GM21423 (cell line): ENCODE results near the gene SEZ6.

Experiments
- ATAC-seq: cut with Tn5 transposase; IDR thresholded peaks from one replicate; pipeline ENCODE4 v1.9.1; 2021; ENCODE audit warnings: mild to moderate bottlenecking, moderate library complexity; ENCODE audit not compliant: unreplicated experiment

The SEZ6 gene

GRCh38 chr17:29003289-29003688, 2.5 kb downstream of the SEZ6 start:
- no peak for ATAC-seq

GRCh38 chr17:29002811-29003210, 3.0 kb downstream of the SEZ6 start:
- ATAC-seq, result no peak

- ATAC-seq, result no peak
Observed at GRCh38 chr17:29000973-29001372, 4.9 kb downstream of the SEZ6 start.

GRCh38 chr17:28999206-28999605, 6.6 kb downstream of the SEZ6 start:
- no peak for ATAC-seq

GRCh38 chr17:28997806-28998205, 8.0 kb downstream of the SEZ6 start:
- ATAC-seq, result no peak

GRCh38 chr17:28996554-28997096, 9.2 kb downstream of the SEZ6 start:
- no peak for ATAC-seq

GRCh38 chr17:28993645-28994426, 12.0 kb downstream of the SEZ6 start:
- ATAC-seq, result no peak

- no peak for ATAC-seq
Observed at GRCh38 chr17:28992625-28993600, 12.9 kb downstream of the SEZ6 start.

- no peak for ATAC-seq
Observed at GRCh38 chr17:28992185-28992584, 13.6 kb downstream of the SEZ6 start.

- no peak for ATAC-seq
Observed at GRCh38 chr17:28991779-28992178, 14.1 kb downstream of the SEZ6 start.

- ATAC-seq, result no peak
Observed at GRCh38 chr17:28989028-28989427, 16.8 kb downstream of the SEZ6 start.

GRCh38 chr17:28988475-28988874, 17.4 kb downstream of the SEZ6 start:
- ATAC-seq, result no peak

GRCh38 chr17:28986714-28987655, 18.8 kb downstream of the SEZ6 start:
- no peak for ATAC-seq

GRCh38 chr17:28985950-28986713, 19.7 kb downstream of the SEZ6 start:
- no peak for ATAC-seq

- ATAC-seq, result no peak
Observed at GRCh38 chr17:28983286-28984230, 22.3 kb downstream of the SEZ6 start.

GRCh38 chr17:28982131-28982793, 23.6 kb downstream of the SEZ6 start:
- ATAC-seq, result peak; percentile 62

- no peak for ATAC-seq
Observed at GRCh38 chr17:28978356-28978964, 27.4 kb downstream of the SEZ6 start.
